BJ (cell line): ENCODE measurements around the gene SKIDA1. TPM values are rescaled to one million over a fixed set of nuclear protein-coding genes. Genes with fewer than 3 reads are reported as not detected.

Experiments used
- CTCF ChIA-PET: fragments of 350-600 bp; formaldehyde crosslinking; extraction: SDS; loops from one replicate; lab custom pipeline; 2021; ENCODE audit warnings: antibody characterized with exemption, inconsistent platforms; lab: Yijun Ruan, JAX
- POLR2A ChIA-PET: fragments of 300-600 bp; sonication (Branson Sonifier 250); formaldehyde crosslinking; extraction: SDS; loops from one replicate; lab custom pipeline; 2021; ENCODE audit warnings: antibody characterized with exemption; lab: Charles Lee
- DNase-seq: peaks from one replicate; pipeline ENCODE4 v3.0.0-alpha.2; 2011; ENCODE audit warnings: low read depth
- H3K27me3 ChIP-seq: 2 replicates; pipeline ENCODE4 v1.6.0; 2011; ENCODE audit warnings: low read length; ENCODE audit not compliant: control insufficient read depth, insufficient read depth
- H3K36me3 ChIP-seq: 2 replicates; pipeline ENCODE4 v1.5.1; 2011; ENCODE audit warnings: low read length; ENCODE audit not compliant: control insufficient read depth, insufficient read depth
- H3K4me3 ChIP-seq: 2 replicates; pipeline ENCODE4 v1.5.1; 2011; ENCODE audit warnings: low read depth, mild to moderate bottlenecking, control low read depth, low read length
- polyA plus RNA-seq: library from polyadenylated mRNA; depleted of rRNA; stranded (reverse); fragments of >200 nt; gene quantifications from 2 replicates; pipeline ENCODE4 v1.2.3, GENCODE V29; 2011; rRNA removed
- small RNA-seq: library from RNA; depleted of rRNA; stranded (forward); fragments of <200 nt; gene quantifications from one replicate; pipeline ENCODE3, GENCODE V24; 2012; ENCODE audit warnings: low replicate concordance, low read depth; ENCODE audit not compliant: insufficient read length
- TF ChIP-seq, protein P1 (sequence below): IDR thresholded peaks from 2 replicates; pipeline ENCODE4 v1.5.1; 2011; ENCODE audit warnings: low read depth, mild to moderate bottlenecking, control low read depth, inconsistent platforms, low read length, moderate library complexity; ENCODE audit not compliant: insufficient read depth

SKIDA1 gene
- polyA plus RNA-seq, 1 experiment, result 0.27 TPM

- ChIA-PET POLR2A (interaction anchor here (0.7 kb wide), 1 partner anchor 1072 kb away, joined by 10 read pairs; no protein-coding TSS in a partner anchor), CTCF (interaction anchor here (0.6 kb wide), 1 partner anchor 14 kb away, joined by 3 read pairs; no protein-coding TSS in a partner anchor)
- H3K27me3 ChIP-seq, result no peaks in the 10 kb centered on the region
- no peak overlapping the region for H3K4me3 ChIP-seq
- TF ChIP-seq, protein P1, sequence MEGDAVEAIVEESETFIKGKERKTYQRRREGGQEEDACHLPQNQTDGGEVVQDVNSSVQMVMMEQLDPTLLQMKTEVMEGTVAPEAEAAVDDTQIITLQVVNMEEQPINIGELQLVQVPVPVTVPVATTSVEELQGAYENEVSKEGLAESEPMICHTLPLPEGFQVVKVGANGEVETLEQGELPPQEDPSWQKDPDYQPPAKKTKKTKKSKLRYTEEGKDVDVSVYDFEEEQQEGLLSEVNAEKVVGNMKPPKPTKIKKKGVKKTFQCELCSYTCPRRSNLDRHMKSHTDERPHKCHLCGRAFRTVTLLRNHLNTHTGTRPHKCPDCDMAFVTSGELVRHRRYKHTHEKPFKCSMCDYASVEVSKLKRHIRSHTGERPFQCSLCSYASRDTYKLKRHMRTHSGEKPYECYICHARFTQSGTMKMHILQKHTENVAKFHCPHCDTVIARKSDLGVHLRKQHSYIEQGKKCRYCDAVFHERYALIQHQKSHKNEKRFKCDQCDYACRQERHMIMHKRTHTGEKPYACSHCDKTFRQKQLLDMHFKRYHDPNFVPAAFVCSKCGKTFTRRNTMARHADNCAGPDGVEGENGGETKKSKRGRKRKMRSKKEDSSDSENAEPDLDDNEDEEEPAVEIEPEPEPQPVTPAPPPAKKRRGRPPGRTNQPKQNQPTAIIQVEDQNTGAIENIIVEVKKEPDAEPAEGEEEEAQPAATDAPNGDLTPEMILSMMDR, result no peak
- DNase-seq, result no peak
- no peaks in the 10 kb centered on the region for H3K36me3 ChIP-seq
Measured at GRCh38 chr10:21473541-21473940, 51.9 kb downstream of the SKIDA1 start.

- TF ChIP-seq, protein P1, result no peak
- H3K27me3 ChIP-seq, result no peaks in the 10 kb centered on the region
- no peak overlapping the region for H3K4me3 ChIP-seq
- CTCF ChIA-PET, result interaction anchor here (0.6 kb wide), 1 partner anchor 14 kb away, joined by 3 read pairs; no protein-coding TSS in a partner anchor
- POLR2A ChIA-PET, result no interaction called here
- DNase-seq, result no peak
- H3K36me3 ChIP-seq, result no peaks in the 10 kb centered on the region
Measured at GRCh38 chr10:21473135-21473534, 52.3 kb downstream of the SKIDA1 start.

DNA sequence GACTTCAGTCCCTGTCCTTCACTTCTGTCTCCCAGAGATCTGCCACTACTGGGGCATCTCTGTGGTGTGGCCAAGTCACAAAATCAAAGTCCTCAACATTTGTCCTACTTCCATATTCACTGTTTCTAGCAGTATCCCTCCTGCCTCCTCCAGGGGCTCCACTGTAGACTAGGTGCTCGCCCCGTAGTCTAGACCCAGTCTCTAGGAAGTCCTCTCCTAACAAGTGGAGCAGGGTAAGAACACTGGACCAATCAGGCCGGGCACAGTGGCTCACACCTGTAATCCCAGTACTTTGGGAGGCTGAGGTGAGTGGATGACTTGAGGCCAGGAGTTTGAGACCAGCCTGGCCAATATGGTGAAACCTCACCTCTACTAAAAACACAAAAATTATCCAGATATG lies 57.4 kb downstream of the SKIDA1 start:
- ChIA-PET POLR2A (no interaction called here), CTCF (no interaction called here)
- TF ChIP-seq, protein P1, result no peak
- no peaks in the 10 kb centered on the region for H3K27me3 ChIP-seq
- H3K4me3 ChIP-seq, result no peak overlapping the region
- no peak for DNase-seq
- no peaks in the 10 kb centered on the region for H3K36me3 ChIP-seq

GRCh38 chr10:21467633-21468032 lies 57.8 kb downstream of the SKIDA1 start:
- Histone ChIP-seq H3K4me3 (no peak overlapping the region), H3K36me3 (no peaks in the 10 kb centered on the region), H3K27me3 (no peaks in the 10 kb centered on the region)
- ChIA-PET CTCF (no interaction called here), POLR2A (no interaction called here)
- TF ChIP-seq, protein P1, result no peak
- DNase-seq, result no peak

DNA sequence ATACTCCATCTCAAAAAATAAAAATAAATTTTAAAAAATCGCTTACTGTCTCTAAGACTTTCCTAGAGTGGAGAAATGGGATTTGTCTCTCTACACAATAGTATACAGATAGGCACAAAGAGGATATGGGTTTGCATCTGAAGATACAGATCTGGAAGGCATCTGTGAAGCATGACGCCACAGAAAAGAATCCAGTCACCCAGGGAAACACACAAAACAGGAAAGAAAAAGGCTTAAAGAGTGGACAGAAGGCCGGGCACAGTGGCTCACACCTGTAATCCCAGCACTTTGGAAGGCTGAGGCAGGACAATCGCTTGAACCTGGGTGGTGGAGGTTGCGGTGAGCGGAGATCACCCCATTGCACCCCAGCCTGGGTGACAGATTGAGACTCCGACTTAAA lies 61.3 kb downstream of the SKIDA1 start:
- Histone ChIP-seq H3K36me3 (no peaks in the 10 kb centered on the region), H3K4me3 (no peak overlapping the region), H3K27me3 (no peaks in the 10 kb centered on the region)
- peak; percentile 35 for DNase-seq
- ChIA-PET POLR2A (no interaction called here), CTCF (no interaction called here)
- TF ChIP-seq, protein P1, result no peak

Small RNA genes lying within 50 kb of the gene (small RNA-seq; reads per million reads assigned to genes)
- gene MIR1915, result not detected
- not detected for gene RF00019
- not detected for gene RNU6-306P

Other genes with a start within 250 kb of the SKIDA1 start
- gene MLLT10, start 8.6 kb upstream of the SKIDA1 start, polyA plus RNA-seq, result 30.2 and 32.4 TPM in 2 replicates